Eye (tissue), 1 donor: Measurements from ENCODE around the gene HOXD3.
A peak's percentile ranks its signal among the peaks of the same experiment; 100 is the strongest.

Experiments used
- DNase-seq: peaks from one replicate; pipeline ENCODE4 v3.0.0-alpha.2; 2015

HOXD3 gene

GRCh38 chr2:176151442-176152287 lies 5.4 kb upstream of the HOXD3 start, which contains the start of gene HOXD4:
TSS of gene HOXD4 (plus strand) at chr2:176151550. CDS start at chr2:176151634, 84 bp downstream.
- peak; percentile 33 for DNase-seq

DNA sequence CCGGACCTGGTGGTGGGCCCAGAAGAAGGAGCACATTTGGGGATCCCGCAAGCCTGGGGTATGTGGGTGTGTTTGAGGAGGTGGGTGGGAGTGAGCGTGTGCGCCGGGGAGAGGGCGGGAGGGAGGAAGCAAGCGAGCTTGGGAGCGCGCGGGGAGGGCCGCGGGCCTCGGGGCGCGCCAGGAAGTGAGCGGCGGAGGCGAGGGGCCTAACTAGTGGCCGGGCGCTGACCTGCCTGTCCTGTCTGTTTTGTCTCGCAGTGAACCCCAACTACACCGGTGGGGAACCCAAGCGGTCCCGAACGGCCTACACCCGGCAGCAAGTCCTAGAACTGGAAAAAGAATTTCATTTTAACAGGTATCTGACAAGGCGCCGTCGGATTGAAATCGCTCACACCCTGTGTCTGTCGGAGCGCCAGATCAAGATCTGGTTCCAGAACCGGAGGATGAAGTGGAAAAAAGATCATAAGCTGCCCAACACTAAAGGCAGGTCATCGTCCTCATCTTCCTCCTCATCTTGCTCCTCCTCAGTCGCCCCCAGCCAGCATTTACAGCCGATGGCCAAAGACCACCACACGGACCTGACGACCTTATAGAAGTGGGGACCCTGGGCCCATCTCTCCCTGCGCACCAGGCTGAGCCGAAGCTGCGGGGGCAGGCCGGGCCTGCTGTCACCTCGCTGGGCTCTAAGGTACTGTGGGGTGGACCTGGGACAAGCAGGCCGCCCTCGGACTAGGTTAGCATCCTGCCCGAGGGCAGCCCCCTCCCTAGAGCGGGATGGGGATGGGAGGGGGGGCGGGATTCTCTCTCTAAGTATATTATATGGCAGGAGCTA lies 4.5 kb upstream of the HOXD3 start:
- no peak for DNase-seq

DNA sequence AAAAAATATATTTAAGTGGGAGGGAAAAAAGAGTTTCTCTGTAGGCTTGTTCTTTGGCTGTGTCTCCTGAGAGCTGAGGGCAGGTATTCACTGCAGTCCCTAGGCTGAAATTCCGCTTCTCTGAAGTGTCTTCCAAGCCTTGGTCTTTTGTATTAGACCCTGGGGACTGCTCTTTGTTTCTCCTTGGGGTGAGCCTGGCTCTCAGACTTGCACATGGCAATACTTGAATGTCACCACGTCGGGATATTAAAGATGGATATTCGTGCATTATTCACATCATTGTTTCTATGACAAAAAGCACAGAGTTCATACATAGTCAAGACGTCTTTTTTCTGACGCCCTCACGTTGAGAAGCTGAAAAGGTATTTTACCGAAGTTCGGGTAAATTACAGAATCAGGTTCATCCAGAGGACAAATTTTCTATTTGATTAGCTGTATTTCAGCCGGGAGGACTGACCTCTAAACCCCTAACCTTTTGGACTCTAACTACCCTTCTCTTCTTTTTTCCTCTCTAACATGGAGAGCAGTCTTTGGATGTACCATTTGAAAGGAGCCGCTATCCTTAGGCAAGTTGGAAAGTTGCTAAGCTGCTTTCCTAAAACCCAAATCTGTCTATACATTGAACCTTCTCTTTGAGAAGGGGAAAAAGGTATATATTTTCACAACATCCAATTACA lies 2.4 kb upstream of the HOXD3 start:
- no peak for DNase-seq

DNA sequence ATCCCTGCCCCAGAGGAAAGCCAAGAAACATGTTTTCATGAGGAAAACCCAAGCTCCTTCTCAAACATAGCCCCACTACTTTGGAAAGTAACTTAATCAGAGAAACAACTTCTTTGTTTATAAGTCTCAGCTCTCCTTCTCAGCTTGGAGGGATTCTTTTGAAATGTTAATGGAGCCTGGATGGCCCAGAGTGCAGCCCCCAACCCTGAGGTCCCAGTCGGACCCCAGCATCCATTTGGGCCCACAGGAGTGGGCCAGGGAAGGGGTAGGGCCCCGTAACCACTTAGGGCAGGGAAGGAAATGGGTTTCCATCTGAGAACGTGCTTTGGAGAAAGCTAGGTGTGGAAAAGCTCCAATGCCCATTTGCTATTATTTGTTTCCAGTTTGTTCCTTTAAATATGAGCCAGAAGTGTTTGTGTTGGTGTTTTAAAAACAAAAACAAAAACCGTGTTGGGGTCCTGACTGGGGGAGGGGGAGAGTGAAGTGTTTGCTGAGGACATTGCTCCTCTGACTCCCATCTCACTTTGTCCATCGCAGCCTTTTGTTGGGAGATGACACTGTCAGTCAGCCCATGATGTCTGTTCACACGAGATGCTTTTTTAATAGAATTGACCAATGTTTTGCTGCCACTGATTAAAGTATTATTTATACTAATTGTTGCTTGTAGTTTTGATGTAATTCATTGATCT lies 1.6 kb upstream of the HOXD3 start:
- DNase-seq: no peak

DNA sequence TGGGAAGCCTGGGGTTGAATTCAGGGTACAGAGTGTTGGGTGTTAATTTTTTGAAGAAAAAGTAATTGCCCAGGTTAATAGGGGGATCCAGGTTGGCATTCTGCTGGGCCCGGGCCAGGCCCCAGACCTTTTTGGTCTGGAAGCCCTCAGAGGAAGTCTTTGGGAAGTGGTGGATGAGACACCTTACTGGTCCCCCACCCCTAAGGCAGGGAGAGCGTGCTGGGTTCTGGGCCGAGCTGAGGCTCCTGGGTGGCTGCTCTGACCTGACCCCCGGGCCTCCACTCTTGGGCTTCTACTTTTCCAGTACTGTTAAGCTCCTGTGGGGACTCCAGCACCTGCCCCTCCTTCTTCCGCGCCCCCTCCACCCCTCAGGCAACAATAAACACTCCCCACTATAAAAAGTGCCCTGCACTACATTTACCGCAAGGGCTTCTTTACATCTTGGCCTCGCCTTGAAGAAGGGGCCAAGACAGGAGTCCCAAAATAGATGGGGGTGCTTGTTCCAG lies 753 bp upstream of the HOXD3 start:
- DNase-seq: no peak

DNA sequence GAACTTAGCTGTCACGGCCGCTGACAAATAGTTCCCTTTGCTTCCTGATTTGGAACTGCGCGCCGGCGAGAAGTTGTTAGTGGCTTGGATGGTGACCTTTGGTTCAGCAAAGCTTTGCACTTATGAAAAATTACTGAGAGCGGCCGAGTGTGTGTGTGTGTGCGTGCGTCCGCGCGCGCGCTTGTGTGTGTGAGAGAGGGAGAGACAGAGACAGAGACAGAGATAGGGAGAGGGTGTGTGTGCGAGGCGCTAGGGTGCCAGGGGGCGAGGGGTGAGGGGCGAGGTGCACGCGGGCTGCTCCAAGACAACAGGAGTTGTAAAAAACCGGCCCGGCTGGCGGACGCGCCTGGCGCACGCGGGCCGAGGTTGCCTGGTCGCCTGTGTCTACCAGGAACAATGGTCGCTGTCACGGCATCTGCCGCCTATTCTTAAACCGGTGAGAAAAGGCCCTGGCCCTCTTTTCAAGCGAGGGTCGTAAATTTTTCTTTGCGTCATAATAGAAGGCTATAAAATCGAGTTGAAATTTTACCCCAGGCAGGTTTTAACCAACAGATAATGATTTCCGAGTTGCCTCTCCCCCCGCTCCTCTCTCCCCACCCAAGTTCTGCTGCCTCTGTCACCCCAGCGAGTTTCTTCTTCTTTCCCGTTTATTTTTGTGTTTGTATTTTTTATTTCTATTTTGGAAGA lies 535 bp downstream of the HOXD3 start:
- DNase-seq: peak; percentile 77

- DNase-seq: no peak
These were observed 1.1 kb downstream of the HOXD3 start for GRCh38 chr2:176158186-176158591.

DNA sequence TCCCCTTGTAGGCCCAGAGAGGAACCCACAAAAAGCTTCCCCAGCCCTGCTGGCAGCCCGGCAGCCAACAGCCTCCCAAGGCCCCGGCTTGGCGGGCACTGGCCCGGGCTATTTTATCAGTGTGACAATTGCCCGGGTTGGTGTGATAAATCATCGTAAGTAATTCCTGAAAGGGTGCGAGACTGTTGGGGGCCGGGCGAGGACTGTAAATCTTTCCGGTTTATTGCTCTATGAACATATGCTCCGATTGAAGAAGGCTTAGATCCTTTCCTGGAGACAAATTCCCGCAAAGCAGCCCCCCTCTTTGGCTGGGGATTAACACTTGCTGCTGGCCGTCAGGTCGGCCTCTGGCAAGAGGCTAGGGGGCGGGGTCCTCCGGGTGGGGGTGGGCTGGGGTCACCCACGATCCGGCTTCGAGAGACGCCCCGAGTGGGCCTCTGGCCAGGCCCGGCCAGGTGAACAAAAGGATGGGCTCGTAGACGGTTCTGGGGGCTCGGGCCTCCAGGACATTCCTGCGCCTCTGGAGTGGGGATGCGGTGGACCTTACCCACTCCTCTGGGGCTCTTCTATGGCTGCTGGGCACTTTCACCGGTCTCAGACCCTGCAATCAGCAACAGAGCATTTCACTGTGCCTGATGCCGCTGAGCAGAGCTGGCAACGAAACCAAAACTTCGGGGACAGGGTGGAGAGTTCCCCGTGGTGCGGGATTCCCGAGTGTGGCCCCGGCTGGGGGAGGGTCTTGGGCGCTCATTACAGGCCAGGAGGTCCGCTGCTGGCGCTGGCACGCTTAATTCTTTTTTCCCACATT lies 2.0 kb downstream of the HOXD3 start:
- peak; percentile 48 for DNase-seq

DNA sequence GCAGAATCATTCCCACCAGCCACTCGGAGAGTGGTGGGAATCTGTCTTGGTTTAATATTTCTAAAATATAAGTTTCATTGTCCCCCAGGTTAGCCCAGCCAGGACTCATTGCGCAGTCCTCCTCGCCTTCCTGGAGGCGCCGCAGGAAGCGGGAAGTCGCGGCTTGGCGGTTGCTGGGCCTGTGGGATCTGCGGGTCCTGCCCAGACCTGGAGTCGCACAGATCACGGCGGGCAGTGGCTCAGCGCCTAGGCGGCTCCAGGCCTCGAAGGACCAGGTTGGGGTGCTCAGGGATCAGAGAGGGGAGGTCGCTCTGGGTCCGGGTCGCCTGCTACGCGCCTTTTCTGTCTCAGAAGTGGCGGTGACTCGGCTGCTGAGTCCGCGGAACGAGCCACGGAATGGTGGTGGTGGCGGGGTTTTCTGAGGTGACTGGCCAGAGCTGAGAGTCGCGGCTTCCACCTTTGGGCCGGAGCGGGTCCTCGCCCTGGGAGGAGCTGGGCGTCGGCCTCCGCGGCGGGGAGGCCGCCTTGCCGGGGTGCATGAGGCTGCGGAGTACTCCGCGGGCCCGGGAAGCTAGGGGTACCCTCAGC lies 2.6 kb downstream of the HOXD3 start:
- peak; percentile 51 for DNase-seq

- peak; percentile 67 for DNase-seq
These were observed 3.3 kb downstream of the HOXD3 start for GRCh38 chr2:176160251-176160985.

- DNase-seq: peak; percentile 55
These were observed 4.1 kb downstream of the HOXD3 start for GRCh38 chr2:176160986-176161824.

DNA sequence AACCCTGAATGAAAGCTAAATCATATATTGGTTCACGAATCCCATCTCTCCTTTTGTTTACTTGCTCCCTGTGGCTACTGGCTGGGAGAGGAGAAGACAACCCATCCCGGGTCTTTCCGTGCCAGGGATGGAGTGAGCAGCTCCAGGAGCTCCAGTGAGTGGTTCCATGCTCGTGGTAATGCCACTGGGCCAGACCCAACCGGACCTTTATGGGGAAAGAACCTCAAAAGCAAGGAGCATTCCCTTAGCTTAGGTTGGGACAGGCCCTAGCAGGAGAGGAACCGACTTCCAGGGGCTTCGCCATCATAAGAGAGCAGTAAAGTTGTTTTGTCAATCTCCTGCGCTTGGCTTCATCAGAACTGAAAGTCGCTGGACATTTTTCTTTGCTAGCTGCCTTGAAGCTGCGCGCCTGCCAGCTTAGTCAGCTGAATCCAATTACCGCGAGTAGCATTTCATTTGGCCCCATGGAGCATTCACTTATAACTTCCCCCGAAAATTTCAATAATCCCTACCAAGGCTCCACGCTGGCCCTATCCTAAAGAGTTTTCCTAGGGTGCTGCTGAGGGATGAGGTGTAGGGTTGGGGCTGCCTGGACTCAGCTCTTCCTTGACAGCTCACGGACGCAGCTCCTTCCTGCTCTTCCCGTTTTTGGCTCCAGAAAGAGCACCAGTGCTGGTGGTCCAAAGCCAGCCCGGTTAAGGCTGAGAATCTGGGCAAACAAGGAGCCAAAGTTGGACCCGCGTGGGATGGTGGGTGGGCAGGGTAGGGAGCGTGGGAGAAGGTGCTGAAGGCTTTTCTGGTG lies 4.9 kb downstream of the HOXD3 start:
- DNase-seq: peak; percentile 77

- DNase-seq: peak; percentile 37
These were observed 6.0 kb downstream of the HOXD3 start for GRCh38 chr2:176162911-176163671.

- DNase-seq: peak; percentile 7
These were observed 6.6 kb downstream of the HOXD3 start for GRCh38 chr2:176163672-176164056.

GRCh38 chr2:176164201-176164600 lies 7.1 kb downstream of the HOXD3 start:
- DNase-seq: no peak

GRCh38 chr2:176164611-176165369 lies 7.7 kb downstream of the HOXD3 start:
- peak; percentile 64 for DNase-seq
